ENCODE results near the gene MAPK1. TPM values are rescaled to one million over a fixed set of nuclear protein-coding genes. Genes with fewer than 3 reads are reported as not detected.
A peak's percentile ranks its signal among the peaks of the same experiment; 100 is the strongest.
"Not testable (repeated sequence)": the region's sequence is repeated elsewhere in the genome, so short reads cannot be mapped to it uniquely, and the experiment has no call there.

Gene MAPK1
- total RNA-seq, 4 donors from 2014 or later, result 72.3 to 121 (median 85.2) TPM

- DNase-seq (ENCODE audit: low spot score in 2 of 2), result peak in 1 of 2 donors; percentile 49
- TF ChIP-seq POLR2A (IDR thresholded peaks at IDR 0.05) (no peak), CTCF (IDR thresholded peaks at IDR 0.05) (no peak)
- intact Hi-C loops (cut with DNase I; ENCODE audit: low total_unique reads), result no loop called here
- no peak overlapping the region for H3K4me3 ChIP-seq (ENCODE audit: low read depth, poor library complexity, severe bottlenecking)
- 90% methylated on average over 10 of the region's 10 CpGs for WGBS, 2 donors
These were observed 14.7 kb upstream of the MAPK1 start for GRCh38 chr22:21881841-21882753.

DNA sequence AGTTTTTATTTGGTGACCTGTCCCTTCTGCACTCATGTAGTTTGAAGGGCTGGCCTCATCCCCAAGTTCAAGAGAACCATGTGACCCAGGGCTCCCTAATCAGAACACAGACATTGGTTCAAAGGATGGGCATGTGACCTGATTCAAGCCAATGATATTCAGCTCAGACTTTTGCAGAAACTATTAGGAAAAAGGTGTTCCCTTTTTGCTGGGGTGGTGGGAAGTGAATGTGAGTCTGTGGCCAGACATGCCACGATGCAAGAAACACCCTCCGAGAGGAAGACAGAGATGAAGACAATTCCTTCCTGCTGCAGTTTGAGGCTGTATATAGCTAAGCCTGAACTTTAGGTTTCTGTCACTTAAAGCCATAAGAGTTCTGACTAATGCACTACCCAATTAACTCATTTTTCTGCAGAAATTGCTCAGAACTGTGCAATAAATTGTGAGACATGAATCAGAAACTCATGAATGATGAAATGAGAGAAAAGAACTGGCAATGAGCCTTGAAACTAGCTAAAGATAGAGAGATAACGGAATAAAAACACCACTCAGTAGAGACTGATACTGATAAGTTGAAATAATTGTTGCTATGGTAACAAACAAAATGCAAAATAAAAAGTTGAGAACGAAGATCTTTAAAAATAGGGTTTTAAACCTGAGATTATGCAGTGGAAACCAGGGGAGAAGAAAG is 9.2 kb upstream of the MAPK1 start:
- DNase-seq (ENCODE audit: low spot score in 2 of 2), result no peak
- H3K4me3 ChIP-seq (ENCODE audit: low read depth, poor library complexity, severe bottlenecking), result no peak overlapping the region
- intact Hi-C loops (cut with DNase I; ENCODE audit: low total_unique reads), result no loop called here
- TF ChIP-seq POLR2A (IDR thresholded peaks at IDR 0.05), result no peak
- 32 to 45% methylated on average over 4 of the region's 4 CpGs for WGBS, 2 donors

GRCh38 chr22:21874953-21875352 is 7.5 kb upstream of the MAPK1 start:
- DNase-seq (ENCODE audit: low spot score in 2 of 2); intact Hi-C loops (cut with DNase I; ENCODE audit: low total_unique reads); H3K4me3 ChIP-seq (ENCODE audit: low read depth, poor library complexity, severe bottlenecking): not testable (repeated sequence)
- 80 to 86% methylated on average over 4 of the region's 4 CpGs for WGBS, 2 donors

- intact Hi-C loops (cut with DNase I; ENCODE audit: low total_unique reads), result no loop called here
These were observed 6.2 kb upstream of the MAPK1 start for GRCh38 chr22:21873619-21874018.

GRCh38 chr22:21872741-21873140 is 5.3 kb upstream of the MAPK1 start:
- WGBS, 2 donors, result 98 to 100% methylated on average over 4 of the region's 4 CpGs
- DNase-seq (ENCODE audit: low spot score in 2 of 2); intact Hi-C loops (cut with DNase I; ENCODE audit: low total_unique reads); H3K4me3 ChIP-seq (ENCODE audit: low read depth, poor library complexity, severe bottlenecking): not testable (repeated sequence)

More at GRCh38 chr22:21873619-21874018, 6.2 kb upstream of the MAPK1 start:
- H3K4me3 ChIP-seq (ENCODE audit: low read depth, poor library complexity, severe bottlenecking), result no peak overlapping the region
- 92 to 94% methylated on average over 7 of the region's 7 CpGs for WGBS, 2 donors
- TF ChIP-seq POLR2A (IDR thresholded peaks at IDR 0.05), result no peak
- TF ChIP-seq CTCF (IDR thresholded peaks at IDR 0.05), result no peak
- DNase-seq (ENCODE audit: low spot score in 2 of 2), result no peak

GRCh38 chr22:21868651-21869050 is 1.2 kb upstream of the MAPK1 start:
- no peak for DNase-seq (ENCODE audit: low spot score in 2 of 2)
- TF ChIP-seq POLR2A (IDR thresholded peaks at IDR 0.05), result no peak
- no peak for TF ChIP-seq CTCF (IDR thresholded peaks at IDR 0.05)
- intact Hi-C loops (cut with DNase I; ENCODE audit: low total_unique reads), result no loop called here
- 96% methylated on average over 7 of the region's 7 CpGs for WGBS, 2 donors
- no peak overlapping the region for H3K4me3 ChIP-seq (ENCODE audit: low read depth, poor library complexity, severe bottlenecking)

GRCh38 chr22:21866833-21867527 is 465 bp downstream of the MAPK1 start:
- peak overlapping the region; percentile 94 for H3K4me3 ChIP-seq (ENCODE audit: low read depth, poor library complexity, severe bottlenecking)
- WGBS, 2 donors, result 0% methylated on average over 19 to 40 of the region's 91 CpGs
- DNase-seq (ENCODE audit: low spot score in 2 of 2), result peak; percentile 19 to 87
- no peak for TF ChIP-seq CTCF (IDR thresholded peaks at IDR 0.05)
- TF ChIP-seq POLR2A (IDR thresholded peaks at IDR 0.05), result no peak
- intact Hi-C loops (cut with DNase I; ENCODE audit: low total_unique reads), result no loop called here
